ENCODE data around the gene OR51E2.

Gene OR51E2

DNA sequence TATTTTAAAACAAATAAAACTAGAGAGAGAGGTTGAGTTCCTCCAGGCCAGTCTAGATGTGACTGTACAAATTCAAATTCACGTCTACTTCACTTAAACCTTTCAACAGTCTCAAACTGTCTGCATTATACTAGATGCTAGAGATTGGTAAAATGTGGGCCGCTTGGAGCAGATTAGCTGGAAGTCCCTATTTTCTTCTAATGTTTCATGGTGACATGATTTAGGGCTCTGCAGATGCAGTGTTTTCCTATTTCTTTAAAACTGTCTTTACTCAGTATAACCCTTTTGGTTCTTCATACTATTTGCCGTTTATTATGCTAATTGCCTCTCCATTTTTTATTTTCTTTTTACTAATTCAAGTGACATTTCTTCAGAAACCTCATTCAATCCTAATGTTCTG, 33.5 kb downstream of the OR51E2 start:
- no peak for DNase-seq (ENCODE audit: low read depth in 2 of 2)

DNA sequence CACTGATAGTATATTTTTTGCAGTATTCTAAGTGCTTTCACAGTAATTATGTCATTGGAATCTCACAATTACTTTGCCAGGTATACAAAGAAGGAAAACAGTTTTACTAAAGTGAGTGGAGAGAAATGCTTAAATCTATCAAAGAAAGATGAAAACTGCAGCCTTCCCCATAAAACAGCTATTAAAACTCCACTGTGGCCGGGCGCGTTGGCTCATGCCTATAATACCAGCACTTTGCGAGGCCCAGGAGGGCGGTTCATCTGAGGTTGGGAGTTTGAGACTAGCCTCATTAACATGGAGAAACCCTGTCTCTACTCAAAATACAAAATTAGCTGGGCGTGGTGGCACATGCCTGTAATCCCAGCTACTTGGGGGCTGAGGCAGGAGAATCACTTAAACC, 34.8 kb downstream of the OR51E2 start:
- DNase-seq (ENCODE audit: low read depth in 2 of 2) = no peak

DNA sequence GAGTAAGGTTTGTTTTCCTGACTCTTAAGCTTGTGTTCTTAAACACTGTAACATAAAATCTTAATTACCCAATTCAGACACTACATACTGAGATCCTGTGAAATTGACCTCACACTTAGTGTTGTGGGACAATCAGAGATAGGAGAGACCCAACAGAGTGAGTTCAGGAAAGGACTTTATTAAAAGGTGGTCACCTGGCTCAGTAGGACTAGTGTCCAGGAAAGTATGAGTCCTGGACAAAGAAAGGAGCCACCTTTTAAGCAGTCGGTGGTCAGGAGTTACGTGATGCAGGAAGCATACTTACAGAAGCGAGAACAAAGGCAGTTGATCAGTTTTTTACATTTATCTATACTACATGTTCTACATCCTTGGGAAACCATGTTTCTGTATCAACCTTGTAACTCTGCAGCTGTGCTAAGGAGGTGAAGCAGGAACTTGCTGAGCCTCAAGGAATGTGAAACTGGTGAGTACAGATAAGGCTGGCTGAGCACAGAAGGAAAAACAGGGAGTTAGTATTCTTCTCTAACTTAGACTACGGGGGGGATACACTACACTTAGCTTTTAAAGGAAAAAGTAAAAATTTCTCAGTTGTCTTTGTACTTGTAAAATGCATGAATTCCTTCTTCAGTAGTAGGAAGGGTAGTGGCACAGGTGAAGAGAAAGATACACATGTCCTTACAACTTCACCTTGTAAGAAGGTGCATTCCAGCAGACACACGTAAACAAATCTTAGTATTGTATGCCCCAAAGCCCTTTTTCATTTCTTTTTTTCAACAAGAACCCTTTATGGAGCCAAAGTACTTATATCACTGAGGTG, 38.8 kb downstream of the OR51E2 start:
- no peak for DNase-seq (ENCODE audit: low read depth in 2 of 2)

DNA sequence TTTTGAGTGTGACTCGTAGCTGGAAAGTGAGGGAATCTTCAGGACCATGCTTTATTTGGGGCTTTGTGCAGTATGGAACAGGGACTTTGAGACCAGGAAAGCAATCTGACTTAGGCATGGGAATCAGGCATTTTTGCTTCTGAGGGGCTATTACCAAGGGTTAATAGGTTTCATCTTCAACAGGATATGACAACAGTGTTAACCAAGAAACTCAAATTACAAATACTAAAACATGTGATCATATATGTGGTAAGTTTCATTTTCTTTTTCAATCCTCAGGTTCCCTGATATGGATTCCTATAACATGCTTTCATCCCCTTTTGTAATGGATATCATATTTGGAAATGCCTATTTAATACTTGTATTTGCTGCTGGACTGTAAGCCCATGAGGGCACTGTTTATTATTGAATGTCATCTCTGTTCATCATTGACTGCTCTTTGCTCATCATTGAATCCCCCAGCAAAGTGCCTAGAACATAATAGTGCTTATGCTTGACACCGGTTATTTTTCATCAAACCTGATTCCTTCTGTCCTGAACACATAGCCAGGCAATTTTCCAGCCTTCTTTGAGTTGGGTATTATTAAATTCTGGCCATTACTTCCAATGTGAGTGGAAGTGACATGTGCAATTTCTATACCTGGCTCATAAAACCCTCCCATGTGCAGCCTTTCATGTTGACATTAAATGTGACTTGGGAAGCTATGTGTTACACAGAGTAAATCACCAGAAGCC, 42.9 kb downstream of the OR51E2 start:
- no peak for DNase-seq (ENCODE audit: low read depth in 2 of 2)

DNA sequence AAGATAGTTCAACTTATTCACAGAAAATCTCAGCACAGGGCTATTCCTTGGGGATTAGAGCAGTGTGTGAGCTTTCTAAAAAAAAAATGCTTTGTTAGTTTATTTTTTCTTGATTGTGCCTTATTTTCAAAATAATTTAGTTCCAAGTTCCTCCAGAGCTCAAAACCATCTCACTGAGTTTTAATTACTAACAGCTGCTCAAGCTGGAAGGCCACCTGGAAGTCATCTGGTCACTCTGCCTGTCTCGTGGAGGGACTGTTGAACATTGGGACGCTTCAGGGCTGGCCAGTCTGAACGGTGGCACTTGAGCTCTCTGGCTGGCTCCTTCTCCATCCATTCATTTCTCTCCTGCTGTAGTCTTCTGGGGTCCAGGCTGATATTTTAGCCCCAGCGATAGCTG, 49.9 kb downstream of the OR51E2 start:
- no peak for DNase-seq (ENCODE audit: low read depth in 2 of 2)

DNA sequence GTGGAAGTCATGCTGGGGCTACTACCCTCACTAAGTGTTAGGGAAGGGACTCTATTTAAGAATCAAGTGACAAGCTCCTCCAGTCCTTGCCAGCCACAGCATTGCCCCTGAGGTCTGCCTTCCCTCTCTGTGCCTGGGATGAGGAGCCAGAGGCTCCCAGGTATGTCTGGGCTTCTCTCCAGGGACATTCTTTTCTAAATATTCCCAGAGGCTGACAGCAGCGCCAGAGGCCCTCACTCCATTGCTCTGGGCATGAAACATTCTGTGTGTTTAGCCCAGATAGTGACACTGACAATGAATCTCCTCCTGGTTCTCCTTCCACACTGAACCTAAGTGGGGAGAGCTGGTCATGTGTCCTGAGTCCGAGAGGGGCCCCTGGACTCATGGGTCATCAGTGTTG, 51.7 kb downstream of the OR51E2 start:
- no peak for DNase-seq (ENCODE audit: low read depth in 2 of 2)

DNA sequence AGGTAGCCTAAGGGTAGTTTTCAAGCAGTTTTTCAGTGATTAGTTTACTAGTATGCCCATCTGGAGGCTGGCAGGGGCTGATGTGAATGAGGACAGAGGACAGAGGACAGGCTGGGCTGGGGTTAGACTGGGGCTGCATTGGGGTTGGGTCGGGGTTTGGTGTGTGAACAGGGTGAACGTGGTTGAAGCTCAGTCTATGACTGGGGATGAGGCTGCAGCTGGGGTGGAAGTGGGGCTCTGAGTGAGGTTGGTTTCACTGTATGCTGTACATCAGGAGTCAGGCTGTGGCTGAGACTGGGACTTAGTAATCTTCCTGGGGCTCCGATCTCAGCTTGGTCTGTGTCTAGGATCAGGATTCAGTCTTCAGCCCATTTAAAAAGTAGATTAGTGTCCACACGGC, 53.4 kb downstream of the OR51E2 start:
- no peak for DNase-seq (ENCODE audit: low read depth in 2 of 2)

DNA sequence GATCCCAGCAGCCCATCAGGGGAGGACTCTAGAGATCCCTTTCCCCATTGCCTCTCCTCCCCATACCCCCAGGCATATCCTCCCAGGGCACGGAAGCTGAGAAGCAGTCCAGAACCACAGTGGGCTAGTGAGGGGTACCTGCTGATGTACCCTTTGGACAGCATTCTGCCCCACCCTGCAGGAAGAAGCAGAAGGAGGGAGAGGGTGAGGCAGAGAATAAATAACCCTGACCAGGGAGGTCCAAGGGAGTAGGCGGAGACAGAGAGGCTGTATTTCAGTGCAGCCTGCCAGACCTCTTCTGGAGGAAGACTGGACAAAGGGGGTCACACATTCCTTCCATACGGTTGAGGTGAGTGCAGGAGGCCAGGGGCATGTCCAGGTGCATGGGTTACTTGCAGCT, 54.0 kb downstream of the OR51E2 start, which contains the start of gene OR51E1:
OR51E1 (plus strand) TSS at position 301 of the 400 bp plus-strand sequence. CDS start 8,545 bp downstream, outside the sequence.
- no peak for DNase-seq (ENCODE audit: low read depth in 2 of 2)

DNA sequence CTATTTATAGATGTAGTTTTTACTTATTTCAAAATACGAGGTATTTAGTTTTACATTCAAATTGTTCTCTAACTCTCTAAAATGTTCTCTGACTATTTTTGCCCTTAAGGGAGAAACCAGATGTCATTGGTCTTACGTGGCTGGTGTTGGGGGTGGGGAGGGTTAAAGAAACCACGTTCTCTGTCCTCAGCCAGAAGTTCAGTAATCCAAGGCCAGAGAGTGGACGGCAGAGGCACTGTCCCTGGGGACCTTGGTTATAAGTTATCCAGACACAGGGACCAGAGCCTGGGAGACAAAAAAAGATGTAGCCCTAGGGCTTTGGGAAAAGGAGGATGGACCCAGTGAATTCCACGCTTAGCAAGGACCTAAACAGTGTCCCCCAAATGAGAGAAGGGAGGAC, 54.6 kb downstream of the OR51E2 start:
- no peak for DNase-seq (ENCODE audit: low read depth in 2 of 2)

DNA sequence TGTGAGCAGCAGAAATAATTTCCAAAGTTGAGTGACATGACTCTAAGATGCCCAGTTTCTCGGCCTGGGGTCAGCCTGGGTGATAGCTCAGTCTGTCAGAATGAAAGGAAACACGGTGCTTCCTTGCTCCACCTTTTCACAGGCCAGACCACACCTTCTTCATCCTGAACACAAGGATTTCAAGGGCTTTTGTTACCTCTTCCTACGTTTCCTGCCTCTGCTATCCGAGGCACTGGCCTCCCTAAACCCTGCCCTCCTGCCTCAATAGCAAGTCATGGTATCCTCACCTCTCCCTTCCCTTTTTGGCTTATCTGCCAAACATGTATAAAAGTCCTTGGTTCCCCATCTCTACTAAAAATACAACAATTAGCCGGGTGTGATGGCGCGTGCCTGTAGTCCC, 55.6 kb downstream of the OR51E2 start:
- no peak for DNase-seq (ENCODE audit: low read depth in 2 of 2)

DNA sequence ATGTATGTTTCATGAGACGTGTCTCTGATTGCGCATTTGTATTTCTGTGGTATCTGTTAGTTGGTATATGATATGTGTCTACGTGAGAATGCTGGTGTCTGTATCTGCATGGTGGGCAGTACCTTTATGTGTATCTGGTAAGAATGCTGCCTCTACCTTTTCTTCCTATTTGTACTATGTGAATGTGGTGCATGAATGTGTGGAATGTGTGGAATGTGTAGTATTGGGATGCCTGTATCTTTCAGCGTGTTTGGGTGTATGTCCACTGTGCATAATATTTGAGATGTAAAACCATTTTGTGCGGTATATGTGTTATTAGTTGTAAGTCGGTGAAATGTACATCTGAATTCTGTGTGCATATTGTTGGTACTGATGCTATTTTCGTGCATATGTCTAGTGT, 56.2 kb downstream of the OR51E2 start:
- DNase-seq (ENCODE audit: low read depth in 2 of 2) = no peak

DNA sequence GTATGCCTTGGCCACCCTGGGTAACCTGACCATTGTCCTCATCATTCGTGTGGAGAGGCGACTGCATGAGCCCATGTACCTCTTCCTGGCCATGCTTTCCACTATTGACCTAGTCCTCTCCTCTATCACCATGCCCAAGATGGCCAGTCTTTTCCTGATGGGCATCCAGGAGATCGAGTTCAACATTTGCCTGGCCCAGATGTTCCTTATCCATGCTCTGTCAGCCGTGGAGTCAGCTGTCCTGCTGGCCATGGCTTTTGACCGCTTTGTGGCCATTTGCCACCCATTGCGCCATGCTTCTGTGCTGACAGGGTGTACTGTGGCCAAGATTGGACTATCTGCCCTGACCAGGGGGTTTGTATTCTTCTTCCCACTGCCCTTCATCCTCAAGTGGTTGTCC, 57.7 kb downstream of the OR51E2 start:
- DNase-seq (ENCODE audit: low read depth in 2 of 2) = no peak

DNA sequence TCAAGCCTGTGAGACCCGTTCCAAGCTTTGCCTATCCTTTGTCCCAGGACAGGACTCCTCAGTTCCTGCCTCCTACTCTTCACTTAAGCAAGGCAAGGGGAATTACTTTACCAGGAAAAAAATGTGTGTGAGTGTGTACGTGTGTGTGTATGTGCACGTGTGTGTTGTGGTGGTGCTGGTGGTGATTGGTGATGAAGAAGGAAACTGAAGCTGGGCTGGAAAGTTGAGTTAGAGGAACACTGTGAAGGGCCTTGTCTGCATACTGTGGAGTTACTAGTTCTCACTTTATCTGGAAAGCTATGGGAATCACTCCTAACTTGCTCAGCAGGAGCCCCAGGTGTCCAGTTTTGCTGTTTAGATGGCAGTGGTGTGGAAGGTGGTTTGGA, 60.0 kb downstream of the OR51E2 start:
- DNase-seq (ENCODE audit: low read depth in 2 of 2) = no peak

DNA sequence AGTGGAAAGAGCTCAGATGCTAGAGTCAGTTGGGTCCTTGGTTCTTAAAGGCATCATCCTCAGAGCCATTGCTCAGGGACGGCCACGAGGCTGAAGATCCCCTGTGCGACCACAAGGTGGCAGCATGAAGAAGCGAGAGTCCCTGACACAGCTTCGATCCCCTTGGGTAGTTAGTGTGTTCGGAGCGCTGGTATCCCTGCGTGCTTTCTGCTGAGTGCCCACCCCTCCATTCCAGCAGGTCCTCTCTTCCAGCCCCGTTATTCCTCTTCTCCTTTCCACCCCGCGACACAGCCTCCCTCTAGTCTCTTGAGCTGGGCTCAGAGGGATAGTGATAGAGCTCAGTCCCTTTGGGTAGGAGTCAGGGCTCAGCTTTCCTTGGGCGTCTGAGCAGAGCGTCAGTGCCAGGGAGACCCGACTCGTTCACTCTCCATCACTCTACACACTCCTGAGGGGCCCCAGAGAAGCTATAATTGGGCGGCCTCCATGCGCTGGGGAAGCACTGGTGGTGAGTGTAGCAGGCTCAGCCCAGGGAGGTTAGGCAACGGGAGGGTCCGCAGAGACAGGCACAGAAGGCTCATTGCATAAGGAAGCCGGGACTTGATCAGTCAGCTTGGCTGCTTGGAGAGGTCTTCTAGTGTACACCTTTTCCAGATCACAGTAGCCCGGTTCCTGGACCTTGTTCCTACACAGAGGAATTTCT, 60.5 kb downstream of the OR51E2 start, which contains the start of gene OR51D1:
OR51D1 (plus strand) TSS at position 516 of the 700 bp plus-strand sequence. CDS start 2,314 bp downstream, outside the sequence.
- DNase-seq (ENCODE audit: low read depth in 2 of 2) = peak; percentile 44 to 66

DNA sequence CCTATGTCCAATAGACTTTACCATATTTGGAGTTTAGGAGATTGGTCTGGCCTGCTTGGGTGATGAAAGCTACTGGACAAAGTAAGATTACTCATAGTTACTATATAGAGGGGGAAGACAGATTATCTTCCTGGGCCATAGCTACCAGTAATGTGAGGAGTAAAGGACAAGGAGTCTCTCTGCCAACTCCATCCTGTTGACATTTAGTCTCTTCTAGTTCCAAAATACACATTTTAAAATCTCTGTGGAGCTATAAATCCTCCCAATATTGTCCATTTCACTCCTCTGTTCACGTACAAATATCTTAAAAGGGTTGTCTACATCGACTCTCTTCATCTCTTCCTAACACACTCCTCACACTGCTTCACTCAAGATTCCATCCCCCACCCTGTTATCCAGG, 61.5 kb downstream of the OR51E2 start:
- no peak for DNase-seq (ENCODE audit: low read depth in 2 of 2)
